GM04503 (cell line): ENCODE results near the gene TGFB2.

Source experiments
- DNase-seq: peaks from one replicate; pipeline ENCODE4 v3.0.0-alpha.2; 2012; ENCODE audit warnings: low read depth

The TGFB2 gene

GRCh38 chr1:218362418-218363076 is 17.4 kb downstream of the TGFB2 start:
- no peak for DNase-seq

GRCh38 chr1:218363141-218363540 is 18.0 kb downstream of the TGFB2 start:
- no peak for DNase-seq

GRCh38 chr1:218364028-218364710 is 19.0 kb downstream of the TGFB2 start:
- no peak for DNase-seq

- no peak for DNase-seq
Measured at GRCh38 chr1:218365226-218365999, 20.3 kb downstream of the TGFB2 start.

- no peak for DNase-seq
Measured at GRCh38 chr1:218366322-218367052, 21.4 kb downstream of the TGFB2 start.

- DNase-seq: no peak
Measured at GRCh38 chr1:218367118-218367517, 22.0 kb downstream of the TGFB2 start.

- DNase-seq: no peak
Measured at GRCh38 chr1:218368686-218369085, 23.6 kb downstream of the TGFB2 start.

GRCh38 chr1:218369688-218370511 is 24.8 kb downstream of the TGFB2 start:
- no peak for DNase-seq

- no peak for DNase-seq
Measured at GRCh38 chr1:218371927-218372672, 27.0 kb downstream of the TGFB2 start.

GRCh38 chr1:218374401-218375353 is 29.5 kb downstream of the TGFB2 start:
- DNase-seq: no peak

GRCh38 chr1:218376722-218377121 is 31.6 kb downstream of the TGFB2 start:
- DNase-seq: no peak

- DNase-seq: peak; percentile 91
Measured at GRCh38 chr1:218377143-218377660, 32.1 kb downstream of the TGFB2 start.

GRCh38 chr1:218380125-218380977 is 35.2 kb downstream of the TGFB2 start:
- DNase-seq: peak; percentile 71

- no peak for DNase-seq
Measured at GRCh38 chr1:218382261-218382660, 37.1 kb downstream of the TGFB2 start.

- no peak for DNase-seq
Measured at GRCh38 chr1:218383051-218383450, 37.9 kb downstream of the TGFB2 start.

GRCh38 chr1:218383681-218384080 is 38.5 kb downstream of the TGFB2 start:
- no peak for DNase-seq

- no peak for DNase-seq
Measured at GRCh38 chr1:218384581-218384993, 39.5 kb downstream of the TGFB2 start.

GRCh38 chr1:218388591-218388990 is 43.5 kb downstream of the TGFB2 start:
- no peak for DNase-seq
